ENCODE data around the gene NDE1.

NDE1 gene

DNA sequence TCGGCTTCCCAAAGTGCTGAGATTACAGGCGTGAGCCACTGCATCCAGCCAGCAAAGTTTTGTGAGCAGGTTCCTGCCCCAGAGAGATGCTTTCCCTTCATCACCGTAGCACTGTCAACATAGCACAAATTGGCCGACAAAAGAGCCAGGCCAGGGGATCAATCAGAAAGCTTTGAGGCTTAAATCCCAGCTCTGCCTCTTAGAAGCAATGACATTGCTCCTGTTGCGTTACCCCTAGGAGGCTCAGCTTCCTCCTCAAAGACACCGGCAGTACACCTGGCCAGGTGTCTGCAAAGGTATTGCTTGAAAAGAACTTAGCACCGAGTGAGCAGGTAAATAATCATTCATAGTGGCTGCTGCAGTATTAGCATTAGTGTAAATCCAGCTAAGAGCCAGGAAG lies 86.5 kb downstream of the NDE1 start:
- DNase-seq (ENCODE audit: low read depth in 2 of 2) = no peak

DNA sequence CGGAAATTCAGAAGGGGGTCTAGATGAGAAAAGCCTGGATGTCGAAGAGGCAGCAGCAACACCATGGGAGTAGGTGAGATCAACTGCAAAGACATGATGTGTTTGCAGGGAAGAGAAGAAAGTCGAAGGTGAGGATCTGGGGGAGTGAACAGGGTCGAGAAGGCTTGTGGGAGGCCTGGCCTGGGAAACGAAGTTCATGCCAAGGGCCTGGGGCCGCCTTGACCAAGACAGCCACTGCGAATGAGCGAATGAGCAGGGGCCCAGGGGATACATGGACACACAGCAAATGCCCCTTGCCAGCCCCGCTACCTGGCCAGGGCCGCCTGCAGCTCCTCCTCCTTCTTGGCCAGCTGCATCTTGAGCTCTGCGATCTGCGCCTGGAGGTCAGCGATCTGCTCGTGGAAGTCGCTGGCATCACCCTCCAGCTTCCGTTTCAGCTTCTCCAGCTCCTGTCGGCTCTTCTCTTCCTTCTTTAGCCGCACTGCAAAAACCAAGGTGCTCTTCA lies 87.1 kb downstream of the NDE1 start:
- DNase-seq (ENCODE audit: low read depth in 2 of 2) = no peak

DNA sequence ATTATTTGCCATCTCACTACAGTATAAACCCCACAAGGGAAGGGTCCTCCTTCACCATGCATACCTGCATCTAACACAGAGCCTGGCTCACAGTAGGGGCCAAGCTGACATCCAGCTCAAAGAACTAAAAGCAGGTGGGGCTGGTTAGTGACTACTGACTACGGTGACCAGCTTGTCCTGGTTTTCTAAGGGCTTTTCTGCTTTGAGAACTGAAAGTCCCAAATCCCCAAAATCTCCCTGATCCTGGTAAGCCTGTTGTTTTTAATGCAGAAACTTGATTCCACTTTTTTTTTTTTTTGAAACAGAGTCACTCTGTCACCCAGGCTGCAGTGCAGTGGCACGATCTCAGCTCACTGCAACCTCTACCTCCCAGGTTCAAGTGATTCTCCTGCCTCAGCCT lies 89.4 kb downstream of the NDE1 start:
- DNase-seq (ENCODE audit: low read depth in 2 of 2) = no peak

DNA sequence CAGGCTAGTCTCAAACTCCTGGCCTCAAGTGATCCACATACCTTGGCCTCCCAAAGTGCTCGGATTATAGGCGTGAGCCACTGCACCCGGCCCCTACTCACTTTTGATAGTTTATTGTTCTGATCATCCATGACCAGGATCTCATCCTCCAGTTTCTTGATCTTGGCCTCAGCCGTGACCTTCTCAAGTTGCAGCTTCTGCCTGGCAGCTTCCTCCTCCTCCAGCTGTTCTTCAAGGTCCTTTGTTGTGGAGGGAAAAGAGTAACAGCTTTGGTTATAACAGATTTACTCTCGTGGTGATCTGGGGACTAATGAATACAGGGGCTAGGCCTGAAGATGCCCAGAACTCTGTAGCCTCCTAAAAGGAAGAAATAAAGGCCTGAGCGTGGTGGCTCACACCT lies 89.9 kb downstream of the NDE1 start:
- DNase-seq (ENCODE audit: low read depth in 2 of 2) = no peak

DNA sequence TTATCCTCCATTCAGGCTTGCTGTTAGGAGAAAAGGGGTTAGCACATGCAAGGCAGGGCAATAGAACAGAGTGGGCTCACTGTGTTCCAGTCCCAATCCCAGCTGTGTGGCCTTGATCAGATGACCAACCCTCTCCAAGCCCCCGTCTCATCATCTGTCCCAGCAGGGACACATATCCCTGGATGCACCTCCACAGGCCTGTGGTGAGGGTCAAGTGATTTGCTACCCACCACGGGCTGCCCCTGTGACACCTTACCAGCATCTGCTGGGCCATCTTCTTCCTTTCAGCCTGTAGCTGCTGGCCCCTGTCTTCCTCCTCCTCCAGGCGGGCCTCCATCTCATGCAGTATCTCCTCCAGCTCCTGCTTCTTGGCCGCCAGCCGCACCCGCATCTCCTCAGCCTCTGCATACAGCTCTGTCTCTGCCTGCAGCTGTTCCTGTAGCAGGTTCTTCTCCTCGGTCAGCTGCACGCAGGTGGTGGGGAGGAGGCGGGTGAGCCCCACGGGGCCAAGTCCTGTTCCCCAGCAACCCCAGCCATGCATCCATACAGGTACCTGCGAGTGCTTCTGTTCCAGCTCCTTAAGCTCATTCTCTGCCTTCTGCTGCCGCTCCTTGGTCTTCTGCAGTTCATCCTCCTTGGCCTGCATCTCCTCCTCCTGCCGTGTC lies 91.3 kb downstream of the NDE1 start:
- DNase-seq (ENCODE audit: low read depth in 2 of 2) = no peak

DNA sequence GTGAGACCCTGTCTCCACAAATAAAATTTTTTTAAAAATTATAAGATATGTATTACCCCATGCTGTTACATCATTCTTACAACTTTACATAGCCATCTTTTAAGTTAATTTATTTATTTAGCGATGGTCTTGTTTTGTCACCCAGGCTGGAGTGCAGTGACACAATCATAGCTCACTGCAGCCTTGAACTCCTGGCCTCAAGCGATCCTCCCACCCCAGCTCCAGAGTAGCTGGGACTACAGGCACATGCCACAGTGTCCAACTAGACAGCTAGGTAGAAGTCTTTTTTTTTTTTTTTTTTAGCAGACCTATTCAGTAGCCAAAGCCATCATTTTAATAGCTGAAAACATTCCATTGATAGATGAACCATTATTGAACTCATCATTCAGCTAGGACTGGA lies 92.7 kb downstream of the NDE1 start:
- DNase-seq (ENCODE audit: low read depth in 2 of 2) = no peak

DNA sequence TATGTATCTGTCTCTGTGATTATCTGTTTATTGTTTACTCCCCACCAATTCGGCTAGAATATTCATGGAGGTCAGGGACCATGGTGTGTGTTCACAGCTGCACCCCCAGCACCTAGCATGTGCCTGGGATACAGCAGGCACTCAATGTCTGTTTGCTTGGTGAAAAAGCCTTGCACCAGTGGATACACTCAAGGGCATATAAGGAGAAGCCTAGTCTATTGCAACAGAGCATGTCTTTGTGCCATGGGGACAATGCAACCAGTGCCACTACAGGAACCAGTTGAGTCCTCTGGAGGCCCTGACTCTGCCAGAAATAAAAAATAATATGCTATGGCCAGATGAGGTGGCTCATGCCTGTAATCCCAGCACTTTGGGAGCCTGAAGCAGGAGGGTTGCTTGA lies 93.6 kb downstream of the NDE1 start:
- no peak for DNase-seq (ENCODE audit: low read depth in 2 of 2)

DNA sequence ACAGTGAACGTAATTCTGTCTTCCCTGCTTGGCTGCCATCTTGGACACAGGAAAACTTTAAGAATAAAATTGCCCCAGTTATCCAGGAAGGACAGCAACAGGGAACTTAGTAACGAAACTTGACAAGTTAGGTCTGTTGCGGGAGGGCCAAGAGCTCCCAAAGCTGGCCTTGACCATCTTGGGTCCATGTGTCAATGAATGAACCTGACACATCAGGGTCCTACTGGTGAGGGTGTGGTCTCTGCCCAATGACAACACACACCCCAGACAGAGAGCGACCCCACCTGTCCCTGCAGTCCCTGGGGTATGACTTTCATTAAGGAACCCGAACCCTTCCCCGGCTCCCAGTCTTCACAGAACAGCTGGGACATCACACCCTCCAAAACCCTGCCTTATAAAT lies 96.3 kb downstream of the NDE1 start:
- DNase-seq (ENCODE audit: low read depth in 2 of 2) = no peak

DNA sequence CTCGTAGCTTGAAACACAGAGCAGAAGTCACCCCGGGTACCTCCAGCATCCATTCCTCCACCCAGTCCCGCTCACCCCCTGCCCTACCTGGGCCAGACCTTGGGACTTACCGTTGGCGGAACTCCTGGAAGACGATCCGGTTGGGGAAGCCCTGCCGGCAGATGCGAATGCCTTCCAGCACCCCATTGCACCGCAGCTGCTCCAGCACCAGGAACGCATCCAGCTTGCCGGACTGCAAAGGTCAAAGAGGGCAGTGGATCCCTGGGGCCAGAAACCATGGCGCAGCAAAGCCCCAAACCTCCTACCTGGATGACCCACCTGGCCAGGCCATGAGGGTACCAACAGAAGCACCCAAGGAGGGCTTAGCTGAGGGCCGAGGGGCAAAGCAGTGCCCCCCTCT lies 97.9 kb downstream of the NDE1 start:
- DNase-seq (ENCODE audit: low read depth in 2 of 2) = no peak

DNA sequence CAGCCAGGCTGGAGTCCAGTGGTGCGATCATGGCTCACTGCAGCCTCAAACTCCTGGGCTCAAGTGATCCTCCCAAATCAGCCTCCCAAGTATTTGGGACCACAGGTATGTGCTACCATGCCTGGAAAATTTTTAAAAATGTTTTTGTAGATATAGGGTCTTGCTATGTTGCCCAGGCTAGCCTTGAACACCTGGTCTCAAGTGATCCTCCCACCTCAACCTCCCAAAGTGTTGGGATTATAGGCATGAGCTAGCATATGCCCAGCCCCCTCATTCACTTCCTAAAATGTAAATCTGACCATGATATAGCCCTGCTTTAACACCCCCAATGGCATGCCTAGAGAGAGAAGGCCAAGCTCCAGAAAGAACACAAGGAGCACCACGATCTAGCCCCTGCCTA lies 98.6 kb downstream of the NDE1 start:
- DNase-seq (ENCODE audit: low read depth in 2 of 2) = no peak

DNA sequence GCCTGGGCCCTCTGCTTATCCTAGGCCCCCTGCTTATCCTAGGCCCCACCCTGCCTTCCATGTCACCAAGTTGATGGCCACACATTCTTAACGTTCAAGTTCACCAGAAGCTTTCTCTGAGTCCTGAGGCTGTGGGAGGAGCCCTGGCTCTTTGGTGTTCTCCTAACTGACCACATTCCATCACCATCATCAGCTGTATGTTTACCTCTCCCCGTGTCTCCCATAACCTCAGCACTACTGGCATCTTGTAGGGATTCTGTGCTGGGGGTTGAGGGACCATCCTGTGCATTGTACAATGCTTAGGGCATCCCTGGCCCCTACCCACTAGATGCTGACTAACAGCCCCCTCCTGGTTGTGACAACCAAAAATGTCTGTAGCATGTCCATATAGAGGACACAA lies 99.3 kb downstream of the NDE1 start:
- DNase-seq (ENCODE audit: low read depth in 2 of 2) = no peak

DNA sequence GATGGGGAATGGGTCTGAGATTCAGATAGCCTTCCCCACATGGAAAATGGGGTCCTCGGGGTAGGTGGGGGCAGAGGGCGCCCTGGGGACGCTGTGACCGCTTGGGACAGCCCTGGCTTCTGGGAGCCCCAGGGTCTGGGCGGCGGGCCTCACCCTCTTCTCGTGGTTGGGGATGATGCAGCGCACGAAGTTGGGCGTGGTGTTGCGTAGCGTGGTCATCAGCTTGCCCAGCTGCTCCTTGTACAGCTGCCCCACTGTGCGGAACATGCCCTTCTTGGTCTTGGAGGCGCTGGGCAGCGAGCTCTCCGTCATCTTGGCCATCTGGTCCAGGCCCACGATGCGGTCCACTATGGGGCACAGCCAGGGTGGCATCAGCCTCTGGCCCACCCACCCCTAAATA lies 99.9 kb downstream of the NDE1 start:
- DNase-seq (ENCODE audit: low read depth in 2 of 2) = no peak

DNA sequence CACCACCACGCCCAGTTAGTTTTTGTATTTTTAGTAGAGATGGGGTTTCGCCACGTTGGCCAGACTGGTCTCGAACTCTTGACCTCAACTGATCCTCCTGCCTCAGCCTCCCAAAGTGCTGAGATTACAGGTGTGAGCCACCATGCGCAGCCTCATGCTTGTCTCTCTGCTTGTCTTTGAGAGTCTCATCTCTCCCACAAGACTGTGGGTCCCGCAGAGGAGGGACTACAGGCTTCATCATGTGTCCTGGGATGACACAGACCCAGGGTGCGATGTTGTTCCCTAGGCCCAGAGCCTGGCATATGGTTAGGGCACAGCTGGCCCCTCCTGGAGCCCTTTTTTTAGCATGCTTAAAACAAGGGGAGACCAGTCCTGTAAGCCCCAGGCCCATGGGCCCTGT lies 101.9 kb downstream of the NDE1 start:
- DNase-seq (ENCODE audit: low read depth in 2 of 2) = no peak

DNA sequence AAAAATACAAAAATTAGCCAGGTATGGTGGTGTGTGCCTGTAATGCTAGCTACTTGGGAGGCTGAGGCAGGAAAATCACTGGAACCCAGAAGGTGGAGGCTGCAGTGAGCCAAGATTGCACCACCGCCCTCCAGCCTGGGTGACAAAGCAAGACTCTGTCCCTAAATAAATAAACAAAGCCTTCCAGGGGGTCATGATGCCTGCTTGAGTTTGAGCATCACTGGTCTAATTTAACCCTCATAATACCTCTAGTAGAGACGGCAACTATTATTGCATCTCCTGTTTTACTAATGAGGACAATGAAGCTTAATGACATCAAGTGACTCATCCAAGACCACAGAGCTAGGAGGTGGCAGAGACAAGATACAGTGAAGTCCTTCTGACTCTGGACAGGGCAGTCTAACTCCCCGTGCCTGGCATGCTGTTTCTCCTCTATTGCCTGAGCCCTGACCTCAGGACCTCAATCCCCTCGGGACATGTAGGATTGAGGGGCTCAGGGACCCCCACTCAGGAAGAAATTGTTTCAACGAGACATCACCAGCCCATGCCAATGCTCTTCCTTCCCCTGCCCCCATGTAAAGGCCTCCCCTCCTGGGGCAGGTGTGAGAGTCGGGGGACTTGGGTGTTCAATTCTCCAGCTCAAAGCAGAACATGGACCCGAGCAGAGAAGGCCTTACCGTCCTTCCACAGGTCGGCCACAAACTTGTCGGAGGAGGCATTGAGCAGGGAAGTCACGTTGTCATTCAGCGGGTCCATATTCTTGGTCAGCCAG lies 102.9 kb downstream of the NDE1 start:
- DNase-seq (ENCODE audit: low read depth in 2 of 2) = no peak

DNA sequence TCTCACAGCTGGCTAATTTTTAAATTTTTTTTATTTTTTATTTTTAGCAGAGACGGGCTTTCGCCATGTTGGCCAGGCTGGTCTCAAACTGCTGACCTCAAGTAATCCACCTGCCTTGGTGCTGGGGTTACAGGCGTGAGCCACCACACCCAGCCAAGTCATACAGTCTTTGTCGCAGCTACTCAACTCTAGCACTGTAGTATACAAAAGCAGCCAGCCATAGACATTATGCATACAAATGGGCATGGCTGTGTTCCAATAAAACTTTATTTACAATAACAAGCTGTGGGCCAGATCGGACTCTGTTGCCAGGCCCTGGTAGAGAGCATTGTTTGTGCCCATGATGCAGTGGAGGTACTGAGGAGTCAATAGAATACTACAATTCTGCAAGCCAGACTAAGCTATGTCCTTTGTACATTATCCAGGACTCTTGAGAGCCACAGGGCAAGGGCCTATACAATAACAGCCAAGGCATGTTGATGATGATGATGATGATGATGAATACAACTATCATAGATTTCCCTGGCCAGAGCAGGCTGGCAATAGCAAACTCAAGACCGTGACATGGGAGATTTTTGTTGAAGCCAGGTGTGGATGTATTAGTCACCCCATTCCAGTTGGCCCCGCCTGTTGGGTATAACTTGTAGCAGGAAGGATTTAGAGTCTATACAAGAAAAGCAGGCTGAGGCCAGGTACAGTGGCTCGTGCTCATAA lies 104.9 kb downstream of the NDE1 start:
- no peak for DNase-seq (ENCODE audit: low read depth in 2 of 2)

DNA sequence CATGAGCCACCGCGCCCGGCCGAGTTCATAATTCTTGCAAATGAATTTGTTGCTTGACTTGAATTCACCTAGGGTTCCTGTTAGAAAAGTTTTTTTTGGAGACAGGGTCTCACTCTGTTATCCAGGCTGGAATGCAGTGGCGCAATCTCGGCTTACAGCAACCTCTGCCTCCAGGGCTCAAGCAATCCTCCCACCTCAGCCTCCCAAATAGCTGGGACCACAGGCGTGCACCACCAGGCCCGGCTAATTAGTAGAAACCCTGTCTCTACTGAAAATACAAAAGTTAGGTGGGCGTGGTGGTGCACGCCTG lies 107.0 kb downstream of the NDE1 start:
- no peak for DNase-seq (ENCODE audit: low read depth in 2 of 2)

DNA sequence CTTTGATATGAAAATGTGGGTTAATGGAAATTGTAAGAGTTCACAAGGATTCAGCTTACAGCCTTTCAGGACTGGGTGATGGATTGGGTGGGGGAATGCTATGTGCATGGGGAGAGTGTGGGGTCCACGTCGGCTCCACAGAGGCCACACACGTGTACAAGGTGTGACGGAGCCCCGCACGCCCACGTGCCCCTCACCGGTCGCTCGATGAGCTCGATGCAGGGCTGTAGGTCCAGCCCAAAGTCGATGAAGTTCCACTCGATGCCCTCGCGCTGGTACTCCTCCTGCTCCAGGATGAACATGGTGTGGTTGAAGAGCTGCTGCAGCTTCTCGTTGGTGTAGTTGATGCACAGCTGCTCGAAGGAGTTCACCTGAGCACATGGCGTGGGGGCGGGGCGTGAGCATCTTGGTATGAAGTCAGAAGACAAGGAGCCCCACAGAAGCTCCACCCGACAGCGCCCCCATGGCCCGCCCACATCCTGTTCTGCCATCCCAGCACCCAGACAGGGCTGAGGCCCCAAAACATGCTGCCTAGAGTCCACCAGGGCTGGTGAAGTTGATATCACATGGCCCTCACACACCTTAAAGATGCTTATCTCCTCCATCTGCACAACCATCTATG lies 107.7 kb downstream of the NDE1 start:
- DNase-seq (ENCODE audit: low read depth in 2 of 2) = no peak

DNA sequence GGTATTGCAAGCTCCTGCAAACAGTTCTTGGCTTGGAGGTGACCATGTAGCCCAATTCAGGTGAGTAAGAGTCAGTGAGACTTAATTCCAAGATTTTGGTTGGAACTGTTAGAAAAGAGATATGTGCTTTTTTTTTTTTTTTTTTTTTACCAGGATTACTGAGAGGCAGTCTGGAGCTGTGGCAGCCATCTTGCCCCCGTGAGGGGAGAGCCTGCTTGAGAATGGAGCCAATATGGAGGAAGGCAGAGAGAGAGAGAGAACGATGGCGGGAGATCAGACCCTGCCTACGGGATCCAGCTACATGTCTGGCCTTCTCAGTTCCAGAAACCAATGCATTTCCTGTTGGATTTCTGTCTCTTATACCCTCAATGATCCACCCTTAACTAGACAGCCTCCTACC lies 109.0 kb downstream of the NDE1 start:
- no peak for DNase-seq (ENCODE audit: low read depth in 2 of 2)

DNA sequence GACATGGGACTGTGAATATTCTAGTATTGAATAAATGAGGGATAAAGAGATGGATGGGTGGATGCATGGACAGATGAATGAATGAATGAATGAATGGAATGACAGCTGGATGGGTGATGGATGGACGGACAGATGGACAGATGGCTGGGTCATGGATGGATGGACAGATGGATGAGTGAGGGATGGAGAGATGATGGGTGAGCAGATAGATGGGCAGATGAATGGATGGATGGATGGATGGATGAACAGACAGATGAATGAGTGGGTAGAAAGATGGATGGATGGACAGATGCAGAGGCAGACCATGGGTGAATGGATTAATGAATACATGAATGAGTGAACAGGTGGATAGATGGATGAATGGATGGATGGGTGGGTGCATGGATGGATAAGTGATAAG lies 110.1 kb downstream of the NDE1 start:
- no peak for DNase-seq (ENCODE audit: low read depth in 2 of 2)

DNA sequence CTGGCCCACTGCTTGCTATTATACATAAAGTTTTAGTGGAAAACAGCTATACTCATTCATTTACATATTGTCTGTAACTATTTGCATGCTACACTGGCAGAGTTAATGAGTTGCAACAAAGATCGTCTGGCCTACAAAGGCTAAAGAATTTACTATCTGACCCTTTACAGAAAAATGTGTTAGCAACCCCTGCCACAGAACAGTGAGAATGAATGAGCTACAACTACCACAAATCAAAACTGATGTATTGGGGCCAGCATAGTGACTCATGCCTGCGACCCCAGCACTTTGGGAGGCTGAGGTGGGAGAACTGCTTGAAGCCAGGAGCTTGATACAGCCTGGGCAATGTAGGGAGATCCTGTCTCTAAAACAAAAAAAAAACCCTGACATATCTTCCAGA lies 114.1 kb downstream of the NDE1 start:
- no peak for DNase-seq (ENCODE audit: low read depth in 2 of 2)

DNA sequence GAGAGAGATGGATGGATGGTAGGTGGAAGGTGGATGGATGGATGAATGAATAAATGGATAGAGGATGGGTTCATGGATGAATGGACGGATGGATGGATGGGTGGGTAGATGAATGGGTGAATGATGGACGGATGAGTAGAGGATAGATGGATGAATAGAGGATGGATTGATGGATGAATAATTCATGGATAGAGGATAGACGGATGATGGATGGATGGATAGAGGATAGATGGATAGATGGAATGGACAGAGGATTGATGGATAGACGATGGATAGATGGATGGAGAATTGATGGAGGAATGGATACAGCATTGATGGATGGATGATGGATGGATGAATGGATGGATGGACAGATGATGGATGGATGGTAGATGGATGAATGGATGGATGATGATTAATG lies 115.1 kb downstream of the NDE1 start:
- no peak for DNase-seq (ENCODE audit: low read depth in 2 of 2)

DNA sequence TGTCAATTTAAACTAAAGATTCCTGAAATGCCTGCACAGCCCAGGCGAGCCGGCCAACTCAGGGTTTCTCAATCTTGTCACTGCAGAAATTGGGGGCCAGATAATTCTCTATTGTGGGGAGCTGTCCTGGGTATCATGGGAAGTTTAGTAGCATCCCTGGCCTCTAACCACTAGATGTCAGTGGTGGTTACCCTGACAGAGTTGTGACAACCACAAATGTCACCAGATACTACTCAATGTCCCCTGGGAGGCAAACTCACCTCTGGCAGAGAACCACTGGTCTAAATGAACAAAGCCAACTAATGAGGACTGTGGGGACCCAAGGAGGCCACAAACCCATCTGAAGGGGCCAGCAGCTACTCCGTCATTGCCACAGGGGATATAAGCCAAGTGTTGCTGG lies 115.8 kb downstream of the NDE1 start:
- DNase-seq (ENCODE audit: low read depth in 2 of 2) = no peak

DNA sequence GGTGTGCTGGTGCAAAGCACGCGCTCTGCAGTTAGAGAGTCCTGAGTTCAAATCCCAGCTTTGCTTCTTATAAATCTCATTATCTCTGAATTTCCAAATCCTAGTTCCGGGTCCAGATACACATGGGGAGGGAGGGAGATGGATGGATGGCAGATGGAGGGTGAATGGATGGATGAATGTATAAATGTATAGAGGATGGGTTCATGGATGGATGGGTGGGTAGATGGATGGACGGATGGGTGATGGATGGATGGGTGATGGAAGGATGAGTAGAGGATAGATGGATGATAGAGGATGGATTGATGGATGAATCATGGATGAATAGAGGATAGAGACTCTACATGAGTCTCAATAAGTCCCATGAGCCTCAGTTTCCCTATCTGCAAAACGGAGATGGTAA lies 116.9 kb downstream of the NDE1 start:
- DNase-seq (ENCODE audit: low read depth in 2 of 2) = no peak
